DMS 273 (cell line): Measurements from ENCODE around the gene COBL.

Source experiments
- DNase-seq: peaks from one replicate; lab custom pipeline; 2025; ENCODE audit not compliant: unreplicated experiment; lab: John Stamatoyannopoulos, UW

Gene COBL

GRCh38 chr7:51235593-51236313 is 80.9 kb downstream of the COBL start:
- DNase-seq: no peak

GRCh38 chr7:51234609-51235308 is 81.8 kb downstream of the COBL start:
- no peak for DNase-seq

GRCh38 chr7:51234139-51234538 is 82.5 kb downstream of the COBL start:
- DNase-seq: no peak

DNA sequence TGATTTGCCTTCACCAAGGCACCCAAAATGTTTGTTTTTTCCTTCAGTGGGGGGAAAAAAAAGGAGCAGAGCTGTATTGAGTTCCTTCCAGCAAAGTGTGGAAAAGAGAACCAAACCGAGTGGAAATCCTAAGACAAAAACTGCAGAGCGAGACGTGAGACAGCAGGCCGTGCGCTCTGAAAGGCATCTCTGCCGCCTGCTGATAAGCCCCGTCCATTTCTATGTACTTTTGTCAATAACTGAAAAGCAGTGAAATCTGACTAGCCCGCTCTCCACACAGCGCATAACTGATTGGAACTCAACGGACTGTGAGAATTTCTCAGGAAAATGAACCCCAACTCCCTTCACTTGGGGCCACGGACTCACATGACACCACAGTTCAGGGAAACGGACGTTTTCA is 83.2 kb downstream of the COBL start:
- no peak for DNase-seq

GRCh38 chr7:51230723-51231122 is 85.9 kb downstream of the COBL start:
- no peak for DNase-seq

GRCh38 chr7:51230324-51230625 is 86.3 kb downstream of the COBL start:
- no peak for DNase-seq

DNA sequence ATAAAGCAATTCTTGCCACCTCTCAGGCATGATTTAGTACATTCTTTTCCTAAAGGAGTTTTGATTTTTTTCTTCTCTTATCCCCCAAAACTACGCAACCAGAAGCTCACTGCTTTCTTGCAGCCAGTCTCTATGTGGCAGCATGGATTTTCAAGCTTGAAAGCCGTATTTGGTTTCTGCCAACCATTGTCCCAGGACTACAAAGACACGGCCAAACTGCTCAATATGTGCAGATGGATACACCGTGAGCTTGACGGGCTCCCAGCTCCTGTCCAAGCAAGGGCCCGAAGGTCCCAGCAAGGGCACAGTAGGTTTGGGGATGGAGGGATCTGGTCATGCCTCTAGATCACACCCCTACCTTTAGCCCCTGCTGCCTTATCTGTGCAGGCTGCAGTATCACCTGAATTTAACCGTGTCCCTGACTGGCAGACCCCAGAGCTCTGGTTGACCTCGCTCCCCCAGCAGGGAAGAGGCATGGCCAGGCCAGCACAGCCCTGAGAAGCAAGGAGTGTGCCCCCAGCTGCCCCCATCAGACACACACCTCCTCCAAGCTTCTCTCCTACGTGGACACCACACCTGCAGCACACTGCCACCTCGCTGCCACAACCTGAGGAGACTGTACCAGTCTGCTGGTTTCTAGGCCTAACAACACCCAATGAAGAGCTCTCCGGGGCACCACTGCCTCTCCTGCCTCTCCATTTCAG is 86.8 kb downstream of the COBL start:
- DNase-seq: no peak

- DNase-seq: no peak
Measured at GRCh38 chr7:51229106-51229537, 87.5 kb downstream of the COBL start.

DNA sequence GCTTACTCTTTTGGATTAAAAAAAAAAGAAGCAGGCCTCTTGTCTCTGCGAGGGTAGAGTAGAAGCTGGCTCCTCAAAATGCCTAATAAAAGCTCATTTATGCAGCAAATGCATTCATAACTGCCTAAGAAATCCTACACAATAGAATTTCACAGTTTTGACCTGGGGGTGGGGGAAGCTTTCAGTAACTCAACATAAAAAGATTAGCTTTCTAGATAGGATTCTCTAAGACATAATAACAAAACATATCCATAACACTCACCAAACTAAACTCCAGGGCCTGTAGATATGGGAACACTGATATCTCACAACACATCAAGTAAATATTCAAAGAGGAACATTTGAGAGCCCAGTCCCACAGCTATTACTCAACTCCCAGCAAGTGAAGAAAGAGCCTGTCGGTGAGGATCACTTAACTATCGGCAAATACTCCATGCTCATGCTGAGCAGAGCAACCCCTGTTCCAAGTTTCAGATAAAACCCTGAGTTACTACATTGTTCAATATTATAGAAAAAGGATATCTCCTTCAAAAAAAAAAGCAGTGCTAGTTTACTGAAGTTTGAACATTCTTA is 88.1 kb downstream of the COBL start:
- no peak for DNase-seq

DNA sequence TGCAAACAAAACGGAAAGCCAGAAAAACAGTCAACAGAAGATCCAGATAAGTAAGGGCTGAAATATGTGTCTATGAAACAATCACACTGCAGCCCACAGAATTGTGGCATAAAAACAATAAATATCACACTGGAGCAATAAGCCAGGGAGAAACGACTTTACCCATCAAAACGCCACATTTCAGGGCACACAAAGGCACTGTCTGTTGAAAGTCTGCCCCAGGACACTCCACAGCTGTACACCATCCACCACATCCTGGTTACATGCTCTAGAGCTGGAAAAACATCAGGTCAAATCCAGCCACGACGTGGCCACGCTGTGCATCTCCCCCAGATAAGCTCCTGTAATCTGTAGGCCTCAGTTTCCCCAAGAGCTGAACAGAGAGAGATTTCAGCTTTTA is 88.7 kb downstream of the COBL start:
- DNase-seq: no peak

GRCh38 chr7:51226916-51227535 is 89.6 kb downstream of the COBL start:
- no peak for DNase-seq

GRCh38 chr7:51226063-51226755 is 90.4 kb downstream of the COBL start:
- DNase-seq: no peak

- DNase-seq: peak; percentile 71
Measured at GRCh38 chr7:51224811-51225595, 91.6 kb downstream of the COBL start.

GRCh38 chr7:51223505-51223904 is 93.1 kb downstream of the COBL start:
- DNase-seq: no peak

- DNase-seq: no peak
Measured at GRCh38 chr7:51222916-51223315, 93.7 kb downstream of the COBL start.

GRCh38 chr7:51220226-51220625 is 96.4 kb downstream of the COBL start:
- DNase-seq: no peak

- no peak for DNase-seq
Measured at GRCh38 chr7:51219261-51219988, 97.2 kb downstream of the COBL start.

DNA sequence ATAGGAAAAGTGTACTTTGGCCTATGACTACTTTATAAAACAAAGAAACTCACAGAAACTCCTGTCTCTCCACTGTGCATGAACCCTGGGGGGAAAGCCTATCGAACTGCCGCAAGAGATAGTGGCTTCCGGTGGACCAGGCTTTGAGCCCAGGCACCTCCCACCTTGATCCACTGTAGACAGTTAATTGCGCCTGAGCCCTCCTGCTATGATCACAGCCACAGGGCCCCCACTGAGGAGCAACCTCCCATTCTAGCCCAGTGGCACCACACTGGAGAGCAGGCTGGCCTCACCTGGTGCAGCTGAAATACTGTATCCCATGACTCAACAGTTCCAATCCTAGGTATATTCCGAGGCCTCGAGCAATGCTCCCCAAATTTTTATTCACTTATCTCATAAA is 98.8 kb downstream of the COBL start:
- DNase-seq: no peak

DNA sequence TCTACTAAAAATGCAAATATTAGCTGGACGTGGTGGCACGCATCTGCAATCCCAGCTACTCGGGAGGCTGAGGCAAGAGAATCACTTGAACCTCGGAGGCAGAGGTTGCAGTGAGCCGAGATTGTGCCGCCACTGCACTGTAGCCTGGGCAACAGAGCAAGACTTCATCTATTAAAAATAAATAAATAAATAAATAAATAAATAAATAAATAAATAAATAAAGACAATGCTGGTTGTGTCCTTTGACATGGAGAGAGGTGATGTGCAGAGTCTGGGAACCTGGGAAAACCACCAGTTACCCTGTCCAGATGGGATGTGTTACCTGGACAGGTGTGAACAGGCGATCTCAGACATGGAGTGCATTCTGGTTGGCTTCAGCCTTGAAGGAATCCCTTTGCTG is 102.5 kb downstream of the COBL start:
- DNase-seq: no peak
